Activated CD8-positive, alpha-beta T cell treated with anti-CD3 and anti-CD28 coated beads for 36 hours (primary cell): ENCODE measurements around the gene DDR2. TPM values are rescaled to one million over a fixed set of nuclear protein-coding genes. Genes with fewer than 3 reads are reported as not detected.

Experiments
- ATAC-seq: fragments of 200-7000 bp; cut with Tn5 transposase; one replicate; pipeline ENCODE4 v1.10.0; 2021; ENCODE audit warnings: mild to moderate bottlenecking, moderate library complexity
- CTCF ChIA-PET: fragments of 350-600 bp; sonication (Branson Sonifier 250); formaldehyde crosslinking; loops from one replicate; lab custom pipeline; 2021; ENCODE audit warnings: antibody characterized with exemption; lab: Charles Lee
- POLR2A ChIA-PET: fragments of 350-600 bp; sonication (Branson Sonifier 250); formaldehyde crosslinking; loops from one replicate; lab custom pipeline; 2021; ENCODE audit warnings: antibody characterized with exemption; lab: Charles Lee
- DNase-seq: peaks from one replicate; pipeline ENCODE4 v3.0.0-alpha.2; 2020
- H3K27ac Mint-ChIP-seq: one replicate; pipeline ENCODE4 v1.8.0; 2021; ENCODE audit warnings: mild to moderate bottlenecking, mixed read lengths
- H3K27me3 Mint-ChIP-seq: one replicate; pipeline ENCODE4 v1.8.0; 2021; ENCODE audit warnings: mixed read lengths
- H3K36me3 Mint-ChIP-seq: one replicate; pipeline ENCODE4 v1.8.0; 2021; ENCODE audit warnings: low read depth, mixed read lengths
- H3K4me1 Mint-ChIP-seq: one replicate; pipeline ENCODE4 v1.8.0; 2021; ENCODE audit warnings: low read depth, mixed read lengths
- H3K4me3 Mint-ChIP-seq: one replicate; pipeline ENCODE4 v1.8.0; 2021; ENCODE audit warnings: mild to moderate bottlenecking, moderate library complexity, mixed read lengths
- H3K9me3 Mint-ChIP-seq: one replicate; pipeline ENCODE4 v1.8.0; 2021; ENCODE audit warnings: mixed read lengths
- CTCF ChIP-seq: fragments of 200-600 bp; IDR thresholded peaks from one replicate; pipeline ENCODE4 v1.8.0; 2022; ENCODE audit warnings: antibody characterized with exemption, mild to moderate bottlenecking
- intact Hi-C: fragments of 100-400 bp; cut with micrococcal nuclease; formaldehyde crosslinking; loops from one replicate; pipeline ENCODE4 v1.10.0; 2022
- total RNA-seq, 2 experiments: library from RNA; stranded (reverse); gene quantifications; one replicate each; pipeline ENCODE4 v1.2.3, GENCODE V29; 2021

The DDR2 gene
- total RNA-seq, 2 experiments from 2014 or later: 0.31 to 0.45 TPM

DNA sequence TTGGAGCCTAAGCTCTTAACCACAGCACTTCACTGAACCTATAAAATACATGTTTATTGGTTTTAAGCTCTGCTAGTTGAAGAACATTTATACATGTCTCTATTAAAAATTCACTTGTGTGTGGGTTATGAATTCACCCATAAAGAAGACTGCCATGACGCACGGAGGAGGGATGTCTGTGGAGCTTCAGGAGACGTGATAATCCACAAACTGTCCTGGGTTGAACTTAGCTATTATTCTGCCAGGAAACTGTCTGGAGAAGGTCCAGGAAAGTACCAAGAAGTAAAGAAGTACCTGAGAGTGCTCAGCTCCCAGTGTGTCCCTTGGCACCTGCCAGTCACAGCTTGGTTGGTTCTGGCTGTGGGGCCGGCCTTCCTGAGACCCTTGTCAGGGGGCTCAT lies 56.3 kb downstream of the DDR2 start:
- ATAC-seq (no peak), DNase-seq (no peak)
- Mint-ChIP-seq H3K4me1 (peaks cover 3% of the 10 kb centered on the region), H3K27me3 (peaks cover 5% of the 10 kb centered on the region), H3K4me3 (no peak overlapping the region), H3K36me3 (no peaks in the 10 kb centered on the region), H3K9me3 (no peaks in the 10 kb centered on the region), H3K27ac (no peak overlapping the region)
- intact Hi-C loops: no loop called here
- ChIA-PET POLR2A (no interaction called here), CTCF (no interaction called here)
- no peak for TF ChIP-seq CTCF

DNA sequence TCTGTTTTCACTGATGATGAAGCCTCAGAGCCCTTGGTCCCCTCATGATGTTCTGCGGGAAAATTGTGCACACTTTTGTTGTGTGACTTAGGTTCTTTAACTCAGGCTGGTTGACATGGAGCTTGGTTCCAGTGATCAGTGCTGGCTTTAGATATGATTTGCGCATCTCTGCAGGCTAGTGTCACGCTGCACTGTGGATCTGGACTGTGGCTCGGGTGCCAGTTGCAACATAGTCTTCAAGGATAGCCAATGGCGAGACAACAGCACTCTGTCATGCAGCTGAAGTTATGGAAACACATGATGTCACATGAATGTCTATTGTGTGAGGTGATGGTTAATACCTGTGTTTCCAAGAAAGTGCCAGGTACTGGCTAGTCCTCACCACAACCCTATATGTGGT lies 56.7 kb downstream of the DDR2 start:
- Mint-ChIP-seq H3K4me3 (no peak overlapping the region), H3K36me3 (no peaks in the 10 kb centered on the region), H3K27ac (no peak overlapping the region), H3K9me3 (no peaks in the 10 kb centered on the region), H3K4me1 (peaks cover 3% of the 10 kb centered on the region), H3K27me3 (peaks cover 5% of the 10 kb centered on the region)
- no peak for TF ChIP-seq CTCF
- no peak for ATAC-seq
- POLR2A ChIA-PET: no interaction called here
- CTCF ChIA-PET: no interaction called here
- DNase-seq: no peak
- intact Hi-C loops: no loop called here

- no peak for DNase-seq
- Mint-ChIP-seq H3K27ac (no peak overlapping the region), H3K9me3 (no peaks in the 10 kb centered on the region), H3K4me1 (peaks cover 3% of the 10 kb centered on the region), H3K4me3 (no peak overlapping the region), H3K27me3 (peaks cover 8% of the 10 kb centered on the region), H3K36me3 (no peaks in the 10 kb centered on the region)
- ChIA-PET POLR2A (no interaction called here), CTCF (no interaction called here)
- no peak for ATAC-seq
- no peak for TF ChIP-seq CTCF
- intact Hi-C loops: no loop called here
Observed at GRCh38 chr1:162689745-162690671, 57.7 kb downstream of the DDR2 start.

DNA sequence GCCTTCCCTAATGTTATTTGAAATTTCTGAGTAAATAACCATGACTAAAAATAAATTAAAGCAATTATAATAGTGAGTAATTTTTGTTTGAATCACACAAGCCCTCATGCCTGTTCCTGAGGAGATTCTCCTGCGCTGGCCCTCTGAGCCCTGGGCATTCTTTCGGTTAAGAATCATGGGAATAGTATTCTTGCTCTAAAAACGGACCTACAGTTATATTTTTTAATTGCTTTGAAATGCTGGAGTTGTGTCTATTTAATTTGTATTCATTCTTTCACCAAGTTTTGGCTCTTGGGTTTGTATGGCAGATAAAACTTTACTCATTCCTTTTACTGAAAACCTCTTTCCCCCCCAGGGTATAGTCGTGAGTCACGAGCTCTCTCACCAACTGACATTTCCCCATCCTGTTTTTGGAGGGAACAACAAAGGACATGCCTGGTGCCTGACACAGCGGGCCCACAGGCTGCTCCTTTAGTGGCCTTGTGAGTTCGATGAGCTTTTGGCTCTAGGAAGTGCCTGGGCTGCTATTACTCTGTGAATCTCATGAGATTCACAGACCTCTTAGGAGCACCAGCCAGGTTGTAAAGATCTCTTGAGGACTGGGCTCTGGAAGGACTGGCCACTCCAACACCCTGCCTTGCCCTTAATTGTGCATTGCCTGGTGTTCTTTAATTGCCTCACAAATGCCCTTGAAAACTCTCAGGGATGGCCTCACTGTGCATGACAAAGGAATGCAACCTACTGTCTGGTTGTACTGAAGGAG lies 58.6 kb downstream of the DDR2 start:
- ATAC-seq: no peak
- TF ChIP-seq CTCF: no peak
- Mint-ChIP-seq H3K4me3 (no peak overlapping the region), H3K27ac (no peak overlapping the region), H3K36me3 (no peaks in the 10 kb centered on the region), H3K4me1 (peaks cover 3% of the 10 kb centered on the region), H3K27me3 (peaks cover 8% of the 10 kb centered on the region), H3K9me3 (no peaks in the 10 kb centered on the region)
- ChIA-PET CTCF (no interaction called here), POLR2A (no interaction called here)
- intact Hi-C loops: no loop called here
- peak; percentile 8 for DNase-seq
